Testis (tissue), 2 donors: Measurements from ENCODE around the gene SLU7.

Experiments used
- POLR2A ChIP-seq: fragments of 450-650 bp; IDR thresholded peaks from one replicate; pipeline ENCODE4 v1.6.1; 2017; ENCODE audit warnings: antibody characterized with exemption, mild to moderate bottlenecking, moderate library complexity
- TF ChIP-seq, protein P1 (sequence below), 3 experiments: fragments of 450-650 bp in 2 of 3; fragments of 200-600 bp in 1 of 3; sonication (generic) in 1 of 3; IDR thresholded peaks; one replicate each; pipeline ENCODE4 v1.5.1; 2016 to 2019; ENCODE audit warnings: antibody characterized with exemption in 3 of 3, mild to moderate bottlenecking in 2 of 3, moderate library complexity in 1 of 3

GRCh38 chr5:160445751-160446150, 26.9 kb upstream of the SLU7 start:
- TF ChIP-seq, protein P1, sequence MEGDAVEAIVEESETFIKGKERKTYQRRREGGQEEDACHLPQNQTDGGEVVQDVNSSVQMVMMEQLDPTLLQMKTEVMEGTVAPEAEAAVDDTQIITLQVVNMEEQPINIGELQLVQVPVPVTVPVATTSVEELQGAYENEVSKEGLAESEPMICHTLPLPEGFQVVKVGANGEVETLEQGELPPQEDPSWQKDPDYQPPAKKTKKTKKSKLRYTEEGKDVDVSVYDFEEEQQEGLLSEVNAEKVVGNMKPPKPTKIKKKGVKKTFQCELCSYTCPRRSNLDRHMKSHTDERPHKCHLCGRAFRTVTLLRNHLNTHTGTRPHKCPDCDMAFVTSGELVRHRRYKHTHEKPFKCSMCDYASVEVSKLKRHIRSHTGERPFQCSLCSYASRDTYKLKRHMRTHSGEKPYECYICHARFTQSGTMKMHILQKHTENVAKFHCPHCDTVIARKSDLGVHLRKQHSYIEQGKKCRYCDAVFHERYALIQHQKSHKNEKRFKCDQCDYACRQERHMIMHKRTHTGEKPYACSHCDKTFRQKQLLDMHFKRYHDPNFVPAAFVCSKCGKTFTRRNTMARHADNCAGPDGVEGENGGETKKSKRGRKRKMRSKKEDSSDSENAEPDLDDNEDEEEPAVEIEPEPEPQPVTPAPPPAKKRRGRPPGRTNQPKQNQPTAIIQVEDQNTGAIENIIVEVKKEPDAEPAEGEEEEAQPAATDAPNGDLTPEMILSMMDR (IDR thresholded peaks at IDR 0.05) = no peak
- TF ChIP-seq POLR2A = no peak
